ENCODE results near the gene LTBR. TPM values are rescaled to one million over a fixed set of nuclear protein-coding genes. Genes with fewer than 3 reads are reported as not detected.

Gene LTBR
- polyA plus RNA-seq, 3 donors = 56.4 to 108 (median 60.6) TPM

- H3K27ac ChIP-seq (ENCODE audit: low read depth in 1 of 2, low read length in 2 of 2) = peak overlapping the region; percentile 79 to 93
- peak; percentile 88 to 93 (median 90) for DNase-seq
- peak overlapping the region; percentile 98 for H3K4me2 ChIP-seq (replicated peaks; ENCODE audit: extremely low read depth, low read length, poor library complexity, severe bottlenecking)
- peak overlapping the region; percentile 73 for H3K9ac ChIP-seq (ENCODE audit: insufficient read depth, low read length, poor library complexity, severe bottlenecking)
- H3K79me2 ChIP-seq (ENCODE audit: insufficient read depth, low read length) = peaks cover 99% of the 10 kb centered on the region
- peak; percentile 0 for TF ChIP-seq CTCF (IDR thresholded peaks at IDR 0.05)
- peaks cover 39 to 47% of the 10 kb centered on the region in 2 donors for H3K36me3 Mint-ChIP-seq
- no peak overlapping the region for H3K4me3 Mint-ChIP-seq
- H3K27me3 Mint-ChIP-seq (ENCODE audit: low read depth in 3 of 3) = peaks cover 0 to 3% (median 0%) of the 10 kb centered on the region in 3 donors
- H3K27ac Mint-ChIP-seq = no peak overlapping the region
- no peaks in the 10 kb centered on the region for H3K27me3 ChIP-seq (ENCODE audit: control insufficient read depth in 2 of 2, insufficient read depth in 2 of 2, low read length in 2 of 2)
- peaks cover 38 to 40% of the 10 kb centered on the region in 2 donors for H3K36me3 ChIP-seq (replicated peaks in 1 of 2; ENCODE audit: control insufficient read depth in 1 of 2, insufficient read depth in 2 of 2, low read length in 2 of 2)
- H2AFZ ChIP-seq (ENCODE audit: insufficient read depth, low read depth, low read length, poor library complexity, severe bottlenecking) = no peak overlapping the region
- no peaks in the 10 kb centered on the region for H3K9me3 ChIP-seq (replicated peaks in 1 of 2; ENCODE audit: control insufficient read depth in 1 of 2, insufficient read depth in 1 of 2, low read length in 2 of 2)
- 0% methylated on average over 8 of the region's 12 CpGs for WGBS (ENCODE audit: insufficient coverage)
- H3K4me1 ChIP-seq (ENCODE audit: control insufficient read depth in 1 of 2, insufficient read depth in 2 of 2, low read length in 2 of 2) = peaks cover 82 to 90% of the 10 kb centered on the region in 2 donors
- intact Hi-C loops (cut with micrococcal nuclease) = loop anchor here (5.0 to 10.0 kb wide), 4 partner anchors 41 to 201 kb away; partner anchors contain the start of genes SCNN1A (in 2 of the 2) and GAPDH (in 1 of the 2)
- H4K20me1 ChIP-seq (ENCODE audit: insufficient read depth, low read length) = peaks cover 100% of the 10 kb centered on the region
- peaks cover 0 to under 1% (median 0%) of the 10 kb centered on the region in 7 donors for H3K9me3 Mint-ChIP-seq
- peak overlapping the region; percentile 74 to 95 (median 90) for H3K4me3 ChIP-seq (replicated peaks in 1 of 3; ENCODE audit: low read depth in 2 of 3, low read length in 3 of 3)
- peaks cover 42% of the 10 kb centered on the region for H3K4me1 Mint-ChIP-seq
These were observed 47.7 kb upstream of the LTBR start for GRCh38 chr12:6336079-6336888.

- peak overlapping the region; percentile 74 to 95 (median 90) for H3K4me3 ChIP-seq (replicated peaks in 1 of 3; ENCODE audit: low read depth in 2 of 3, low read length in 3 of 3)
- peaks cover 0 to 2% (median 0%) of the 10 kb centered on the region in 7 donors for H3K9me3 Mint-ChIP-seq
- H4K20me1 ChIP-seq (ENCODE audit: insufficient read depth, low read length) = peaks cover 96% of the 10 kb centered on the region
- H3K27me3 ChIP-seq (ENCODE audit: control insufficient read depth in 2 of 2, insufficient read depth in 2 of 2, low read length in 2 of 2) = no peaks in the 10 kb centered on the region
- intact Hi-C loops (cut with micrococcal nuclease) = loop anchor here (5.0 to 10.0 kb wide), 4 partner anchors 40 to 200 kb away; partner anchors contain the start of genes SCNN1A (in 2 of the 2) and GAPDH (in 1 of the 2)
- no peak overlapping the region for H2AFZ ChIP-seq (ENCODE audit: insufficient read depth, low read depth, low read length, poor library complexity, severe bottlenecking)
- peaks cover 37 to 39% of the 10 kb centered on the region in 2 donors for H3K36me3 Mint-ChIP-seq
- H3K4me3 Mint-ChIP-seq = no peak overlapping the region
- H3K4me1 ChIP-seq (ENCODE audit: control insufficient read depth in 1 of 2, insufficient read depth in 2 of 2, low read length in 2 of 2) = peaks cover 82 to 87% of the 10 kb centered on the region in 2 donors
- peaks cover 43% of the 10 kb centered on the region for H3K4me1 Mint-ChIP-seq
- 0% methylated on average over 2 of the region's 15 CpGs for WGBS (ENCODE audit: insufficient coverage)
- H3K27me3 Mint-ChIP-seq (ENCODE audit: low read depth in 3 of 3) = peaks cover 0 to 5% (median 0%) of the 10 kb centered on the region in 3 donors
- no peak overlapping the region for H3K27ac Mint-ChIP-seq
- H3K79me2 ChIP-seq (ENCODE audit: insufficient read depth, low read length) = peaks cover 99% of the 10 kb centered on the region
- peak overlapping the region; percentile 73 for H3K9ac ChIP-seq (ENCODE audit: insufficient read depth, low read length, poor library complexity, severe bottlenecking)
- peak overlapping the region; percentile 98 for H3K4me2 ChIP-seq (replicated peaks; ENCODE audit: extremely low read depth, low read length, poor library complexity, severe bottlenecking)
- H3K36me3 ChIP-seq (replicated peaks in 1 of 2; ENCODE audit: control insufficient read depth in 1 of 2, insufficient read depth in 2 of 2, low read length in 2 of 2) = peaks cover 29 to 33% of the 10 kb centered on the region in 2 donors
- H3K9me3 ChIP-seq (replicated peaks in 1 of 2; ENCODE audit: control insufficient read depth in 1 of 2, insufficient read depth in 1 of 2, low read length in 2 of 2) = no peaks in the 10 kb centered on the region
- H3K27ac ChIP-seq (ENCODE audit: low read depth in 1 of 2, low read length in 2 of 2) = peak overlapping the region; percentile 79 to 93
- no peak for DNase-seq
- TF ChIP-seq CTCF (IDR thresholded peaks at IDR 0.05) = no peak
These were observed 46.8 kb upstream of the LTBR start for GRCh38 chr12:6336889-6337853.

Data from CD14-positive monocyte (primary cell).